ENCODE data around the gene GYPE. TPM values are rescaled to one million over a fixed set of nuclear protein-coding genes. Genes with fewer than 3 reads are reported as not detected.
A peak's percentile ranks its signal among the peaks of the same experiment; 100 is the strongest.
"Not testable (repeated sequence)": the region's sequence is repeated elsewhere in the genome, so short reads cannot be mapped to it uniquely, and the experiment has no call there.

Gene GYPE
- total RNA-seq, 2 donors from 2014 or later = not detected

GRCh38 chr4:143858456-143858855, 46.9 kb downstream of the GYPE start:
- no peaks in the 10 kb centered on the region for H3K4me1 ChIP-seq
- no peak overlapping the region for H3K4me3 ChIP-seq
- no peaks in the 10 kb centered on the region for H3K9me3 ChIP-seq
- ATAC-seq = no peak
- H3K36me3 ChIP-seq (replicated peaks in 1 of 2; ENCODE audit: insufficient read depth in 1 of 2, low read depth in 2 of 2) = no peaks in the 10 kb centered on the region
- intact Hi-C loops (cut with DNase I) = no loop called here
- no peak overlapping the region for H3K27ac ChIP-seq
- no peak for DNase-seq
- TF ChIP-seq CTCF (IDR thresholded peaks at IDR 0.05) (no peak), POLR2A (IDR thresholded peaks at IDR 0.05) (no peak)
- WGBS, 2 donors = 67 to 74% methylated on average over 1 of the region's 1 CpG
- no peaks in the 10 kb centered on the region for H3K27me3 ChIP-seq

- ATAC-seq; H3K27me3 ChIP-seq; H3K9me3 ChIP-seq; H3K4me1 ChIP-seq; H3K36me3 ChIP-seq (replicated peaks in 1 of 2; ENCODE audit: insufficient read depth in 1 of 2, low read depth in 2 of 2); H3K4me3 ChIP-seq; H3K27ac ChIP-seq; DNase-seq; intact Hi-C loops (cut with DNase I): not testable (repeated sequence)
- 61 to 65% methylated on average over 6 of the region's 6 CpGs for WGBS, 2 donors
These were observed 47.7 kb downstream of the GYPE start for GRCh38 chr4:143857391-143858336.

- H3K4me3 ChIP-seq; H3K36me3 ChIP-seq (replicated peaks in 1 of 2; ENCODE audit: insufficient read depth in 1 of 2, low read depth in 2 of 2); DNase-seq; H3K9me3 ChIP-seq; ATAC-seq; intact Hi-C loops (cut with DNase I); H3K27me3 ChIP-seq; H3K27ac ChIP-seq; H3K4me1 ChIP-seq: not testable (repeated sequence)
- WGBS, 2 donors = 60 to 66% methylated on average over 6 of the region's 6 CpGs
These were observed 49.3 kb downstream of the GYPE start for GRCh38 chr4:143856017-143856557.

GRCh38 chr4:143854645-143855044, 50.7 kb downstream of the GYPE start:
- WGBS, 2 donors = 55 to 60% methylated on average over 4 of the region's 4 CpGs
- H3K4me3 ChIP-seq; H3K27ac ChIP-seq; H3K36me3 ChIP-seq (replicated peaks in 1 of 2; ENCODE audit: insufficient read depth in 1 of 2, low read depth in 2 of 2); H3K27me3 ChIP-seq; DNase-seq; H3K9me3 ChIP-seq; intact Hi-C loops (cut with DNase I); ATAC-seq; H3K4me1 ChIP-seq: not testable (repeated sequence)

- H3K9me3 ChIP-seq; H3K4me3 ChIP-seq; H3K36me3 ChIP-seq (replicated peaks in 1 of 2; ENCODE audit: insufficient read depth in 1 of 2, low read depth in 2 of 2); ATAC-seq; intact Hi-C loops (cut with DNase I); H3K4me1 ChIP-seq; H3K27me3 ChIP-seq; H3K27ac ChIP-seq: not testable (repeated sequence)
- WGBS, 2 donors = 28 to 31% methylated on average over 2 of the region's 2 CpGs
- DNase-seq = peak in 1 of 4 donors; percentile 6
These were observed 56.1 kb downstream of the GYPE start for GRCh38 chr4:143849296-143849695.

GRCh38 chr4:143843506-143843832, 61.9 kb downstream of the GYPE start:
- 92 to 96% methylated on average over 1 of the region's 1 CpG for WGBS, 2 donors
- DNase-seq; intact Hi-C loops (cut with DNase I); H3K9me3 ChIP-seq; H3K4me3 ChIP-seq; H3K36me3 ChIP-seq (replicated peaks in 1 of 2; ENCODE audit: insufficient read depth in 1 of 2, low read depth in 2 of 2); H3K27ac ChIP-seq; H3K4me1 ChIP-seq; H3K27me3 ChIP-seq; ATAC-seq: not testable (repeated sequence)

GRCh38 chr4:143842624-143843505, 62.5 kb downstream of the GYPE start:
- DNase-seq; H3K4me1 ChIP-seq; H3K27ac ChIP-seq; H3K9me3 ChIP-seq; intact Hi-C loops (cut with DNase I); H3K27me3 ChIP-seq; H3K36me3 ChIP-seq (replicated peaks in 1 of 2; ENCODE audit: insufficient read depth in 1 of 2, low read depth in 2 of 2); ATAC-seq; H3K4me3 ChIP-seq: not testable (repeated sequence)
- WGBS, 2 donors = 54 to 64% methylated on average over 3 of the region's 3 CpGs

- 74 to 92% methylated on average over 2 to 5 of the region's 7 CpGs for WGBS, 2 donors
- H3K9me3 ChIP-seq; DNase-seq; ATAC-seq; H3K4me1 ChIP-seq; H3K4me3 ChIP-seq; H3K27ac ChIP-seq; H3K36me3 ChIP-seq (replicated peaks in 1 of 2; ENCODE audit: insufficient read depth in 1 of 2, low read depth in 2 of 2); H3K27me3 ChIP-seq; intact Hi-C loops (cut with DNase I): not testable (repeated sequence)
These were observed 65.9 kb downstream of the GYPE start for GRCh38 chr4:143839413-143839812.

GRCh38 chr4:143834196-143834595, 71.2 kb downstream of the GYPE start:
- H3K4me3 ChIP-seq; H3K27ac ChIP-seq; intact Hi-C loops (cut with DNase I); H3K27me3 ChIP-seq; DNase-seq; H3K36me3 ChIP-seq (replicated peaks in 1 of 2; ENCODE audit: insufficient read depth in 1 of 2, low read depth in 2 of 2); ATAC-seq; H3K4me1 ChIP-seq: not testable (repeated sequence)
- 80 to 81% methylated on average over 4 of the region's 4 CpGs for WGBS, 2 donors
- peaks cover 0 to 10% (median 0%) of the 10 kb centered on the region in 3 donors for H3K9me3 ChIP-seq

- H3K27ac ChIP-seq; ATAC-seq; H3K36me3 ChIP-seq (replicated peaks in 1 of 2; ENCODE audit: insufficient read depth in 1 of 2, low read depth in 2 of 2); H3K4me1 ChIP-seq; DNase-seq; intact Hi-C loops (cut with DNase I); H3K27me3 ChIP-seq; H3K4me3 ChIP-seq: not testable (repeated sequence)
- WGBS, 2 donors = 82 to 88% methylated on average over 2 of the region's 2 CpGs
- peaks cover 0 to 10% (median 0%) of the 10 kb centered on the region in 3 donors for H3K9me3 ChIP-seq
These were observed 71.7 kb downstream of the GYPE start for GRCh38 chr4:143833676-143834075.

Data from body of pancreas (tissue), 4 donors.